GM12878 (cell line): ENCODE measurements around the gene PIK3R3. TPM values are rescaled to one million over a fixed set of nuclear protein-coding genes. Genes with fewer than 3 reads are reported as not detected.

ENCODE experiments used
- ATAC-seq: fragments of 200-7000 bp; cut with Tn5 transposase; 3 replicates; pipeline ENCODE4 v1.9.1; 2020; ENCODE audit warnings: mild to moderate bottlenecking, moderate library complexity
- Bru-seq: library from RNA; stranded (reverse); fragments of 400-500 nt; gene quantifications from one replicate; lab custom pipeline; 2021; lab: Mats Ljungman, UMichigan
- BruChase-seq, 2 experiments: library from RNA; stranded (reverse); fragments of 400-500 nt; gene quantifications; one replicate each; lab custom pipeline; 2021; lab: Mats Ljungman, UMichigan
- BruUV-seq: library from RNA; stranded (reverse); fragments of 400-500 nt; replicated peaks from 2 replicates; lab custom pipeline; 2021; lab: Mats Ljungman, UMichigan
- CTCF ChIA-PET: fragments of 300-600 bp; sonication (Branson Sonifier 250); formaldehyde crosslinking; extraction: SDS; loops from one replicate; lab custom pipeline; 2021; ENCODE audit warnings: inconsistent platforms; lab: Yijun Ruan, JAX
- POLR2A ChIA-PET: fragments of 350-600 bp; formaldehyde crosslinking; extraction: SDS; loops from one replicate; lab custom pipeline; 2021; ENCODE audit warnings: inconsistent platforms; lab: Charles Lee
- RAD21 ChIA-PET: fragments of 300-600 bp; sonication (Branson Sonifier 250); formaldehyde crosslinking; loops from one replicate; lab custom pipeline; 2023; ENCODE audit warnings: antibody characterized with exemption; ENCODE audit not compliant: unreplicated experiment; lab: Charles Lee
- SMC1A ChIA-PET: fragments of 300-600 bp; sonication (Branson Sonifier 250); formaldehyde crosslinking; loops from one replicate; lab custom pipeline; 2023; ENCODE audit not compliant: unreplicated experiment, uncharacterized antibody; lab: Charles Lee
- DNase-seq: peaks from one replicate; pipeline ENCODE4 v3.0.0-alpha.2; 2011; ENCODE audit warnings: low read depth, low spot score
- FAIRE-seq: peaks from 3 replicates; lab custom pipeline; 2011; peaks lifted over from hg19 to GRCh38; lab: Jason Lieb, UNC
- H2AFZ ChIP-seq: 2 replicates; pipeline ENCODE4 v1.6.0; 2011; ENCODE audit warnings: low read depth, low read length, control low read depth; ENCODE audit not compliant: control insufficient read depth
- H3K27ac ChIP-seq: 2 replicates; pipeline ENCODE4 v1.5.1; 2011; ENCODE audit warnings: control low read depth; ENCODE audit not compliant: control insufficient read depth, insufficient read depth
- H3K27me3 ChIP-seq, 2 experiments: replicated peaks in 1 of 2; 2 replicates each; pipeline versions ENCODE4 v1.6.0 to v1.6.1; 2011; ENCODE audit warnings: low read length in 1 of 2; ENCODE audit not compliant: control insufficient read depth in 2 of 2, insufficient read depth in 2 of 2
- H3K36me3 ChIP-seq, 2 experiments: 2 replicates each; pipeline ENCODE4 v1.5.1; 2011; ENCODE audit warnings: low read length in 1 of 2; ENCODE audit not compliant: control insufficient read depth in 2 of 2, insufficient read depth in 2 of 2
- H3K4me1 ChIP-seq: 2 replicates; pipeline ENCODE4 v1.6.1; 2011; ENCODE audit warnings: mild to moderate bottlenecking, low read length, moderate library complexity, mixed read lengths; ENCODE audit not compliant: control insufficient read depth, insufficient read depth
- H3K4me2 ChIP-seq: 2 replicates; pipeline ENCODE4 v1.6.0; 2011; ENCODE audit warnings: control low read depth; ENCODE audit not compliant: control insufficient read depth, insufficient read depth
- H3K4me3 ChIP-seq: fragments of 200-600 bp; sonication (generic); 2 replicates; pipeline ENCODE4 v1.5.1; 2016
- H3K79me2 ChIP-seq: 2 replicates; pipeline ENCODE4 v1.6.0; 2011; ENCODE audit warnings: low read length; ENCODE audit not compliant: control insufficient read depth, insufficient read depth
- H3K9ac ChIP-seq: 2 replicates; pipeline ENCODE4 v1.8.0; 2011; ENCODE audit warnings: low read length, control low read depth, mixed read lengths; ENCODE audit not compliant: control insufficient read depth, insufficient read depth
- H3K9me3 ChIP-seq: replicated peaks from 3 replicates; pipeline ENCODE4 v1.5.1; 2011; ENCODE audit warnings: mild to moderate bottlenecking, low read length; ENCODE audit not compliant: control insufficient read depth, insufficient read depth
- H4K20me1 ChIP-seq: 2 replicates; pipeline ENCODE4 v1.6.0; 2011; ENCODE audit not compliant: control insufficient read depth, insufficient read depth
- BCL11A ChIP-seq: IDR thresholded peaks from 2 replicates; pipeline ENCODE4 v1.6.1; 2011; ENCODE audit warnings: low read depth, low read length
- BRCA1 ChIP-seq: IDR thresholded peaks from 2 replicates; pipeline ENCODE4 v1.6.1; 2011; ENCODE audit warnings: low read depth, low read length, improper control_type of control experiment
- CHD4 ChIP-seq: fragments of 200-600 bp; sonication (generic); IDR thresholded peaks from 2 replicates; pipeline ENCODE4 v1.6.1; 2016; ENCODE audit warnings: mild to moderate bottlenecking
- EP300 ChIP-seq, 2 experiments: fragments of 150-350 bp in 1 of 2; IDR thresholded peaks; 2 replicates each; pipeline ENCODE4 v1.6.1; 2011 to 2012; ENCODE audit warnings: low read depth in 2 of 2, low read length in 2 of 2, borderline replicate concordance in 1 of 2, improper control_type of control experiment in 1 of 2, inconsistent platforms in 1 of 2; ENCODE audit not compliant: control insufficient read depth in 1 of 2
- HCFC1 ChIP-seq: fragments of 150-350 bp; IDR thresholded peaks from 2 replicates; pipeline ENCODE4 v1.6.1; 2014; ENCODE audit warnings: low read length
- HDAC2 ChIP-seq: fragments of 200-600 bp; sonication (generic); IDR thresholded peaks from 2 replicates; pipeline ENCODE4 v1.6.1; 2017
- JUNB ChIP-seq: IDR thresholded peaks from 2 replicates; pipeline ENCODE4 v1.6.1; 2016; ENCODE audit warnings: antibody characterized with exemption, mild to moderate bottlenecking
- MTA2 ChIP-seq: fragments of 450-650 bp; IDR thresholded peaks from 2 replicates; pipeline ENCODE4 v1.6.1; 2016; ENCODE audit warnings: low read depth, mild to moderate bottlenecking, moderate library complexity
- MTA3 ChIP-seq: IDR thresholded peaks from 2 replicates; pipeline ENCODE4 v1.6.1; 2012; ENCODE audit warnings: low read length, inconsistent platforms, borderline replicate concordance
- PAX8 ChIP-seq: fragments of 450-650 bp; IDR thresholded peaks from 2 replicates; pipeline ENCODE4 v1.6.1; 2017; ENCODE audit warnings: mild to moderate bottlenecking, moderate library complexity
- RCOR1 ChIP-seq: conservative IDR thresholded peaks from 2 replicates; pipeline ENCODE4 v1.6.1; 2012; ENCODE audit warnings: low read depth, low read length, improper control_type of control experiment
- SMAD5 ChIP-seq: IDR thresholded peaks from 2 replicates; pipeline ENCODE4 v1.6.1; 2016; ENCODE audit warnings: antibody characterized with exemption, low read depth
- STAT3 ChIP-seq: IDR thresholded peaks from 2 replicates; pipeline ENCODE4 v1.6.1; 2011; ENCODE audit warnings: low read depth, low read length, improper control_type of control experiment
- ZNF687 ChIP-seq: fragments of 450-650 bp; IDR thresholded peaks from 2 replicates; pipeline ENCODE4 v1.6.1; 2017; ENCODE audit warnings: mild to moderate bottlenecking, moderate library complexity
- WGBS: methylation state at CpG from one replicate; pipeline ENCODE4 v1.1.6; 2016; ENCODE audit warnings: low lambda C conversion rate; ENCODE audit not compliant: insufficient replicate concordance, insufficient coverage; ENCODE audit errors: missing lambda C conversion rate; 5-methylcytosine and 5-hydroxymethylcytosine counted together
- in situ Hi-C: fragments of 300-500 bp; cut with MboI; formaldehyde crosslinking; loops from 9 replicates; pipeline ENCODE4 v1.14.3; 2018; ENCODE audit warnings: mixed read lengths
- intact Hi-C: fragments of 100-400 bp; cut with micrococcal nuclease; formaldehyde crosslinking; loops from one replicate; pipeline ENCODE4 v1.14.2; 2022; ENCODE audit not compliant: unreplicated experiment
- long read RNA-seq, 2 experiments: library from polyadenylated mRNA; unstranded; transcript quantifications; one replicate each; pipeline ENCODE4 v2.0.0, GENCODE V29; 2019 to 2020
- polyA minus RNA-seq, 3 experiments: library from RNA; depleted of rRNA, polyadenylated mRNA; stranded (reverse); fragments of >200 nt; gene quantifications; 2 replicates each; pipeline ENCODE4 v1.2.3, GENCODE V29; 2011
- polyA plus RNA-seq, 11 experiments: library from polyadenylated mRNA; depleted of rRNA in 4 of 11; unstranded in 6 of 11; stranded (reverse) in 5 of 11; fragments of >200 nt; fragmentation: Nextera tagmentation in 4 of 11; fragmentation: Illumina TruSeq in 1 of 11; extraction: Ambion mirVana in 4 of 11; extraction: Trizol in 1 of 11; gene quantifications; 1 replicate in 1 of 11; 2 replicates in 10 of 11; pipeline versions ENCODE4 v1.2.1 to v1.2.3, GENCODE V29; 2011 to 2016; ENCODE audit warnings: inconsistent platforms in 2 of 11, missing spikeins in 2 of 11, low read depth in 1 of 11
- total RNA-seq, 4 experiments: library from RNA; depleted of rRNA in 3 of 4; stranded (reverse); fragments of >200 nt in 3 of 4; fragmentation: Illumina TruSeq in 1 of 4; extraction: Trizol in 1 of 4; gene quantifications; 2 replicates each; pipeline versions ENCODE4 v1.2.1 to v1.2.3, GENCODE V29; 2013 to 2021
- TF ChIP-seq, protein P1 (sequence below): IDR thresholded peaks from 2 replicates; pipeline ENCODE4 v1.6.1; 2011; ENCODE audit warnings: borderline replicate concordance, low read depth, mild to moderate bottlenecking, moderate library complexity, mixed read lengths, low read length; ENCODE audit not compliant: insufficient read depth; ENCODE audit errors: extremely low read length

The PIK3R3 gene
- 13.1 and 13.7 TPM in 2 replicates for total RNA-seq (2013; cell fraction: nucleolus; rRNA removed)
- total RNA-seq (2014; rRNA removed) (17.5 and 18.8 TPM in 2 replicates), total RNA-seq (2014; rRNA removed; fragmentation: Illumina TruSeq; extraction: Trizol) (20.7 and 21.6 TPM in 2 replicates), total RNA-seq (2021) (24.6 and 27.0 TPM in 2 replicates), polyA plus RNA-seq (2011; rRNA removed) (18.2 and 28.3 TPM in 2 replicates), polyA plus RNA-seq (2014; fragmentation: Illumina TruSeq; extraction: Trizol) (21.4 and 29.7 TPM in 2 replicates), polyA plus RNA-seq (2014; fragmentation: Nextera tagmentation; extraction: Ambion mirVana) (1 to 10 TPM; 4.8 to 7.4 TPM), polyA plus RNA-seq (2014; rRNA removed) (15.2 and 15.3 TPM in 2 replicates), polyA plus RNA-seq (2016; fragmentation: Nextera tagmentation; extraction: Ambion mirVana) (10 to 100 TPM; 22.5 to 24.7 TPM), polyA minus RNA-seq (2011; rRNA and poly(A)+ RNA removed) (23.2 and 31.1 TPM in 2 replicates), Bru-seq, nascent RNA (percentile 75 among the genes with signal in this experiment), BruChase-seq, experiment 1, labeled RNA remaining after a 6-hour chase (percentile 79 among the genes with signal in this experiment), BruChase-seq, experiment 2, labeled RNA remaining after a 2-hour chase (percentile 93 among the genes with signal in this experiment)
- polyA plus RNA-seq (2011; ENCODE audit: low read depth), result 4.1 TPM
- 11.8 and 12.6 TPM in 2 replicates for polyA plus RNA-seq (2011; cell fraction: cytosol; rRNA removed)
- polyA plus RNA-seq (2011; cell fraction: nucleus; rRNA removed), result 9.0 and 11.0 TPM in 2 replicates
- 5.6 and 5.7 TPM in 2 replicates for polyA plus RNA-seq (2012)
- polyA minus RNA-seq (2011; cell fraction: cytosol; rRNA and poly(A)+ RNA removed), result 9.0 and 12.0 TPM in 2 replicates
- polyA minus RNA-seq (2011; cell fraction: nucleus; rRNA and poly(A)+ RNA removed), result 7.3 and 12.7 TPM in 2 replicates
- long read RNA-seq, experiment 1, full-length matches to known transcripts, result 6 of 12 reads
- long read RNA-seq, experiment 1, partial matches to known transcripts, result 4 of 12 reads
- long read RNA-seq, experiment 1, other reads (novel, unspliced or antisense), result 2 of 12 reads
- long read RNA-seq, experiment 2, full-length matches to known transcripts, result 27 of 120 reads
- long read RNA-seq, experiment 2, partial matches to known transcripts, result 69 of 120 reads
- long read RNA-seq, experiment 2, other reads (novel, unspliced or antisense), result 24 of 120 reads

- peak; percentile 91 for FAIRE-seq
- Histone ChIP-seq H3K4me1 (peaks cover 16% of the 10 kb centered on the region), H3K4me2 (peak within 1 kb of the TSS; percentile 99), H3K27ac (peak within 1 kb of the TSS; percentile 98), H3K79me2 (peaks cover 44% of the 10 kb centered on the region), H4K20me1 (no peaks in the 10 kb centered on the region), H3K36me3 (no peaks in the 10 kb centered on the region), H3K27me3 (no peaks in the 10 kb centered on the region), H3K9ac (peak within 1 kb of the TSS; percentile 74), H3K9me3 (no peaks in the 10 kb centered on the region), H3K4me3 (peak within 1 kb of the TSS; percentile 91), H2AFZ (peak within 1 kb of the TSS; percentile 96)
- ChIA-PET RAD21 (interaction anchor here (1.0 to 1.5 kb wide), 5 partner anchors 11 to 92 kb away, joined by 3 to 5 read pairs (median 4); no protein-coding TSS in a partner anchor), SMC1A (interaction anchor here (1.0 to 3.9 kb wide), 6 partner anchors 9 to 91 kb away, joined by 3 to 37 read pairs (median 7); no protein-coding TSS in a partner anchor), POLR2A (interaction anchor here (0.7 to 2.3 kb wide), 9 partner anchors 9 to 197 kb away, joined by 3 to 11 read pairs (median 3); no protein-coding TSS in a partner anchor), CTCF (interaction anchor here (0.6 to 1.1 kb wide), 4 partner anchors 29 to 472 kb away, joined by 3 to 4 read pairs (median 3); no protein-coding TSS in a partner anchor)
- WGBS, result 1% methylated on average over 54 of the region's 55 CpGs
- BruUV-seq, result no TSS peak
- in situ Hi-C loops, result no loop called here
- peak; percentile 91 for ATAC-seq
- peak; percentile 92 for DNase-seq
- intact Hi-C loops, result loop anchor here (1.0 to 10.0 kb wide), 5 partner anchors 46 to 202 kb away; no protein-coding TSS in a partner anchor
- TF ChIP-seq HDAC2 (no peak), ZNF687 (no peak), STAT3 (no peak), CHD4 (no peak), HCFC1 (no peak; the same call in 1 of the 2 replicates), PAX8 (no peak), BCL11A (no peak), EP300 (IDR thresholded peaks at IDR 0.05; ENCODE audit: borderline replicate concordance in 1 of 2, control insufficient read depth in 1 of 2, low read depth in 2 of 2, low read length in 2 of 2) (peak; percentile 16 to 41; a peak in 2 of 4 replicates), JUNB (no peak), SMAD5 (peak; percentile 96), MTA2 (peak; percentile 70), BRCA1 (peak; percentile 57), MTA3 (no peak), RCOR1 (no peak)
- TF ChIP-seq, protein P1, sequence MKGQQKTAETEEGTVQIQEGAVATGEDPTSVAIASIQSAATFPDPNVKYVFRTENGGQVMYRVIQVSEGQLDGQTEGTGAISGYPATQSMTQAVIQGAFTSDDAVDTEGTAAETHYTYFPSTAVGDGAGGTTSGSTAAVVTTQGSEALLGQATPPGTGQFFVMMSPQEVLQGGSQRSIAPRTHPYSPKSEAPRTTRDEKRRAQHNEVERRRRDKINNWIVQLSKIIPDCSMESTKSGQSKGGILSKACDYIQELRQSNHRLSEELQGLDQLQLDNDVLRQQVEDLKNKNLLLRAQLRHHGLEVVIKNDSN, result no peak
Observed at GRCh38 chr1:46132529-46133180, at the start of gene PIK3R3. Gene PIK3R3 (minus strand): TSS chr1:46132629. CDS start chr1:46131952, 677 bp downstream.
